CD4-positive, alpha-beta T cell treated with Interleukin-2 at 100 ng/mL for 4 hours (primary cell): ENCODE data around the gene SMPD2.
A peak's percentile ranks its signal among the peaks of the same experiment; 100 is the strongest.
"Not testable (repeated sequence)": the region's sequence is repeated elsewhere in the genome, so short reads cannot be mapped to it uniquely, and the experiment has no call there.

ENCODE experiments used
- DNase-seq: peaks from one replicate; pipeline ENCODE4 v3.0.0-alpha.2; 2020; ENCODE audit warnings: low spot score

The SMPD2 gene

GRCh38 chr6:109461205-109461604 is 20.7 kb downstream of the SMPD2 start:
- not testable (repeated sequence) for DNase-seq

- DNase-seq: peak; percentile 40
These were observed 21.4 kb downstream of the SMPD2 start for GRCh38 chr6:109461733-109462526.

GRCh38 chr6:109465772-109466171 is 25.2 kb downstream of the SMPD2 start:
- DNase-seq: no peak

- no peak for DNase-seq
These were observed 25.8 kb downstream of the SMPD2 start for GRCh38 chr6:109466212-109466923.

GRCh38 chr6:109467696-109468095 is 27.2 kb downstream of the SMPD2 start:
- no peak for DNase-seq

- no peak for DNase-seq
These were observed 29.2 kb downstream of the SMPD2 start for GRCh38 chr6:109469591-109470189.

GRCh38 chr6:109471105-109471810 is 30.7 kb downstream of the SMPD2 start:
- DNase-seq: no peak

GRCh38 chr6:109472132-109472995 is 31.8 kb downstream of the SMPD2 start:
- DNase-seq: no peak

- no peak for DNase-seq
These were observed 32.6 kb downstream of the SMPD2 start for GRCh38 chr6:109473120-109473519.

GRCh38 chr6:109474995-109475394 is 34.5 kb downstream of the SMPD2 start:
- DNase-seq: no peak

GRCh38 chr6:109475625-109476024 is 35.1 kb downstream of the SMPD2 start:
- DNase-seq: no peak

- no peak for DNase-seq
These were observed 36.7 kb downstream of the SMPD2 start for GRCh38 chr6:109477184-109477583.

GRCh38 chr6:109477725-109478124 is 37.2 kb downstream of the SMPD2 start:
- DNase-seq: no peak

GRCh38 chr6:109478222-109478805 is 37.8 kb downstream of the SMPD2 start:
- no peak for DNase-seq

- DNase-seq: peak; percentile 37
These were observed 38.5 kb downstream of the SMPD2 start for GRCh38 chr6:109478841-109479624.

GRCh38 chr6:109480993-109481480 is 40.5 kb downstream of the SMPD2 start:
- DNase-seq: no peak

GRCh38 chr6:109482905-109483734 is 42.6 kb downstream of the SMPD2 start, which contains the start of gene ZBTB24:
TSS of gene ZBTB24 (minus strand) at chr6:109483219. CDS start at chr6:109482026, 1,193 bp downstream.
- peak; percentile 87 for DNase-seq

GRCh38 chr6:109483735-109484057 is 43.2 kb downstream of the SMPD2 start:
- DNase-seq: no peak

- DNase-seq: no peak
These were observed 43.6 kb downstream of the SMPD2 start for GRCh38 chr6:109484122-109484521.
